ENCODE data around the gene ZNF532.

The ZNF532 gene

GRCh38 chr18:59033359-59033758, 168.7 kb downstream of the ZNF532 start:
- no peak for DNase-seq (ENCODE audit: low read depth)

GRCh38 chr18:59033974-59034373, 169.3 kb downstream of the ZNF532 start:
- no peak for DNase-seq (ENCODE audit: low read depth)

- DNase-seq (ENCODE audit: low read depth), result no peak
These were observed 170.9 kb downstream of the ZNF532 start for GRCh38 chr18:59035591-59035990.
